C4-2B (cell line): Measurements from ENCODE around the gene SLC44A5.

Source experiments
- ZFX ChIP-seq: fragments of 450-650 bp; IDR thresholded peaks from 2 replicates; pipeline ENCODE4 v1.6.1; 2017
- TF ChIP-seq, protein P1 (sequence below): fragments of 450-650 bp; conservative IDR thresholded peaks from 2 replicates; pipeline ENCODE4 v1.5.1; 2017; ENCODE audit warnings: mild to moderate bottlenecking

DNA sequence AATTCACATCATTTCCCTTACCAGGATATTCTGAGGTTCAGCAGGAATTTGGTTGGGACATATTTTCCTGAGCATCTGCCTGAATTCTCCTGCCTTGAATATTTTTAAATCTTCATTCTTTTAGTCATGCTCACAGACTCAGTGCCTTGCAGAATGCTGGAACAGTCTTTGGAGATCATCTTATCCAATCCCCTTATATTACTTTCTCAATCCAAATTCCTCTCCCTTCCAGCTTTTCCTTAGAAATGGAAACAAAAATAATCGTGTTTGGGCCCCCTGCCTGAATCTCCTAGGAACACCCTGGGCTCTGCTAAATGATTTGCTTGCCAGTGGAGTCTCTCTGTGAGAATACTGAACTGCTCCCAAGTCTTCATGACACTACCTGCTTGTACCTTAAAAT, 438.4 kb downstream of the SLC44A5 start:
- TF ChIP-seq, protein P1, sequence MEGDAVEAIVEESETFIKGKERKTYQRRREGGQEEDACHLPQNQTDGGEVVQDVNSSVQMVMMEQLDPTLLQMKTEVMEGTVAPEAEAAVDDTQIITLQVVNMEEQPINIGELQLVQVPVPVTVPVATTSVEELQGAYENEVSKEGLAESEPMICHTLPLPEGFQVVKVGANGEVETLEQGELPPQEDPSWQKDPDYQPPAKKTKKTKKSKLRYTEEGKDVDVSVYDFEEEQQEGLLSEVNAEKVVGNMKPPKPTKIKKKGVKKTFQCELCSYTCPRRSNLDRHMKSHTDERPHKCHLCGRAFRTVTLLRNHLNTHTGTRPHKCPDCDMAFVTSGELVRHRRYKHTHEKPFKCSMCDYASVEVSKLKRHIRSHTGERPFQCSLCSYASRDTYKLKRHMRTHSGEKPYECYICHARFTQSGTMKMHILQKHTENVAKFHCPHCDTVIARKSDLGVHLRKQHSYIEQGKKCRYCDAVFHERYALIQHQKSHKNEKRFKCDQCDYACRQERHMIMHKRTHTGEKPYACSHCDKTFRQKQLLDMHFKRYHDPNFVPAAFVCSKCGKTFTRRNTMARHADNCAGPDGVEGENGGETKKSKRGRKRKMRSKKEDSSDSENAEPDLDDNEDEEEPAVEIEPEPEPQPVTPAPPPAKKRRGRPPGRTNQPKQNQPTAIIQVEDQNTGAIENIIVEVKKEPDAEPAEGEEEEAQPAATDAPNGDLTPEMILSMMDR, result no peak
- TF ChIP-seq ZFX, result no peak
